Measurements from ENCODE around the gene PRKAG1.
A peak's percentile ranks its signal among the peaks of the same experiment; 100 is the strongest.

The PRKAG1 gene

GRCh38 chr12:49046129-49046895 lies 27.7 kb upstream of the PRKAG1 start:
- no peak for DNase-seq (ENCODE audit: extremely low read depth, low read depth)
- TF ChIP-seq CTCF (IDR thresholded peaks at IDR 0.05; ENCODE audit: low read depth, low read length): no peak

- TF ChIP-seq CTCF (IDR thresholded peaks at IDR 0.05; ENCODE audit: low read depth, low read length): no peak
- DNase-seq (ENCODE audit: extremely low read depth, low read depth): no peak
These were observed 26.1 kb upstream of the PRKAG1 start for GRCh38 chr12:49044660-49045059.

- TF ChIP-seq CTCF (IDR thresholded peaks at IDR 0.05; ENCODE audit: low read depth, low read length): peak; percentile 74
- DNase-seq (ENCODE audit: extremely low read depth, low read depth): no peak
These were observed 25.3 kb upstream of the PRKAG1 start for GRCh38 chr12:49043856-49044258.

GRCh38 chr12:49043241-49043640 lies 24.7 kb upstream of the PRKAG1 start:
- no peak for DNase-seq (ENCODE audit: extremely low read depth, low read depth)
- no peak for TF ChIP-seq CTCF (IDR thresholded peaks at IDR 0.05; ENCODE audit: low read depth, low read length)

- DNase-seq (ENCODE audit: extremely low read depth, low read depth): no peak
These were observed 23.4 kb upstream of the PRKAG1 start for GRCh38 chr12:49041881-49042484.

GRCh38 chr12:49041036-49041880 lies 22.7 kb upstream of the PRKAG1 start:
- DNase-seq (ENCODE audit: extremely low read depth, low read depth): no peak
- TF ChIP-seq CTCF (IDR thresholded peaks at IDR 0.05; ENCODE audit: low read depth, low read length): no peak

More at GRCh38 chr12:49041881-49042484, 23.4 kb upstream of the PRKAG1 start:
- no peak for TF ChIP-seq CTCF (IDR thresholded peaks at IDR 0.05; ENCODE audit: low read depth, low read length)

Data from AG09319 (cell line).